GM21526 (cell line): ENCODE results near the gene ALOX5.

Source experiments
- ATAC-seq: cut with Tn5 transposase; IDR thresholded peaks from one replicate; pipeline ENCODE4 v1.9.1; 2021; ENCODE audit warnings: moderate library complexity; ENCODE audit not compliant: unreplicated experiment, low FRiP score

Gene ALOX5

DNA sequence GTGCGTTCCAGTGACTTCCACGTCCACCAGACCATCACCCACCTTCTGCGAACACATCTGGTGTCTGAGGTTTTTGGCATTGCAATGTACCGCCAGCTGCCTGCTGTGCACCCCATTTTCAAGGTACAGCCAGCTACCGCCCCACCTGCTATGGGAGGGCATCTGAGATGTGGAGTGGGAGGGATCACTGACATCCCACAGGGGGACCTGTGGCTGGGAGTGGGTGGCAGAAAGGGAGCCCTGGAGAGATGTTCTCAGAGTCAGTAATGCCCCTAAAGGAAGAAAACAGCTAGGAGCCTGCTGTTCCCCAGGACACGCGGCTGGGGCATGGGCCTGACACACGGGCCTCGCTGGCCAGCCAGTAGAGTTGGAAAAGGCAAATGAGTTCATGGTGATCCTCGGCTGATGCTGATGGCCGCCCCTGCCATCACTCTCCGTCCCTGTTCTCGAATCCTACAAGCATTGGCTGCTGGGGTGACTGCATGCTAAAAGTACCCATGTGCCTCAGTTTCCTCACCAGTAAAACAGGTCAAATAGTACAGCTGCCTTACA lies 66.6 kb downstream of the ALOX5 start:
- no peak for ATAC-seq

DNA sequence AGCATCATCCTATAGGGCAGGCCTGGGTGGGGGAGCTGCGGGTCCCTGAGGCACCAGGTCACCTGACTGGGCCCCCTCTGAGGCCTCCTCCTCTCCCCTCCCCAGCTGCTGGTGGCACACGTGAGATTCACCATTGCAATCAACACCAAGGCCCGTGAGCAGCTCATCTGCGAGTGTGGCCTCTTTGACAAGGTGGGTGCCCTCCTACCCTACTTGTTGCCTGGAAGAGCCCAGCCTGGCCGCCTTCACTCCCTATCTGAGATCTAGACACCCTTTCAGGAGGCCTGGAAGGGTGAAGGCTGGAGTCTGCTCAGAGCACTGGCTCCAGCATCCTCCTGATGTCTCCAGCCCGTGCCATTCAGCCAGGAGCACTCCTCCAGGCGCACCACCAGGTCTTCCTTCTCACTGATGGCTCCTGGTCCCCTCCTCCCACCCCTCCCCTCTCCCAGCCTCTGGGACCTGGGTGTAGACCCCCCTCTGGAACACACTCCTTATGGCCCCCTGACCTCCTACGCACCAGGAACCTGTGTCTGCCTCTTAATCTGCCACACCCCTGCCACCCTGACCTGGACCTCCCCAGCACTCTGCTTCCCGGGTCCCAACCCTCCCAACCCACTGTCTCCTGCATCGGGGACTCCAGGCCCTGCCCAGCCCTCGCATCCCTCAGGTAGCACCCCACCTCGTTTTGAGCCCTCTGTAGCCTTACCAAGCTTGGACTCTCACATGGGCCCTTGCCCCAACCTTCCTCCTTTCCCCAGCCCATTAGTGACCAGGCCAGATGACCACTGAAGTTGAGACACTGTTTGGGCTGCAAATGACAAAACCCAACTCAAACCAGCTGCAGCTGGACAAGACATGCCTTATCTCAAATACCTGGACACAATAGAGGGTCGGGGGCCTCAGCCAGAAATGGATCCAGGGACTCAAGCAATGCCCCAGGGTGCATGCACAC lies 67.5 kb downstream of the ALOX5 start:
- no peak for ATAC-seq

DNA sequence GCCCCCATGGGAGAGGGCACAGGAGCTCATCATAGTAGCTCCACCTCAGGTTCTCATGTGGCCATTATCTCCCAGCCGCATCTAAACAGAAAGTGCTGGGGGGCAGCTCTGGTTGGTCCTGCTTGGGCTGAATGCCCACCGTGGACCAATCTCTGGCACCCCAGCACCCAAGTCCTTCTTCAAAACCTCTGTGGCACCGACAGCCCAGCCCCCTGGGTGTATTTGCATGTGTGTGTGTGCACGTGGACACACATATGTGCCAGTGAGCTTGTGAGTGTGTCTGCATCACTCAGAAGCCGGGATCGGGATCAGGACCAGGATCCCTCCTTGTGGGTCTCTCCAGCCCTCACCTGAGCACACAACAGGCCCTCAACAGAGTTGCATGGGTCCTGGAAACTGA lies 68.2 kb downstream of the ALOX5 start:
- no peak for ATAC-seq

DNA sequence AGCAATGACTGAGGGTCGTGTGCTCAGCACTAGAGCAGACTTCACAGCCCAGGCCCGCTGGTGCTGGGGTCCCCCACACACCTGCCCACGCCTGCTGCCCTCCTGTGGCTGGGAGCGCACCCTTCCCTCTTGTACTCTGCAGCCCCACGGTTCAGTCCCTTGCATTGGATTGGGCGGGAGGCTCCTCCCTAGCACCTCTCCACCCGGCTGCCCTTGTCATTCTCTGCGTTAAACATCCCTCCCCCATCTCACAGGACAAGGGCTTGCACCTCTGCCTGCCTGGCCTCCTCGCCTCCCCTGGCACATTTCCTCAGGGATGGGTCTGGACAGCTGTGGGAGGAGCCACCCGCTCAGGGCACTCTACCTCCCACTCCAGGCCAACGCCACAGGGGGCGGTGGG lies 68.6 kb downstream of the ALOX5 start:
- no peak for ATAC-seq

DNA sequence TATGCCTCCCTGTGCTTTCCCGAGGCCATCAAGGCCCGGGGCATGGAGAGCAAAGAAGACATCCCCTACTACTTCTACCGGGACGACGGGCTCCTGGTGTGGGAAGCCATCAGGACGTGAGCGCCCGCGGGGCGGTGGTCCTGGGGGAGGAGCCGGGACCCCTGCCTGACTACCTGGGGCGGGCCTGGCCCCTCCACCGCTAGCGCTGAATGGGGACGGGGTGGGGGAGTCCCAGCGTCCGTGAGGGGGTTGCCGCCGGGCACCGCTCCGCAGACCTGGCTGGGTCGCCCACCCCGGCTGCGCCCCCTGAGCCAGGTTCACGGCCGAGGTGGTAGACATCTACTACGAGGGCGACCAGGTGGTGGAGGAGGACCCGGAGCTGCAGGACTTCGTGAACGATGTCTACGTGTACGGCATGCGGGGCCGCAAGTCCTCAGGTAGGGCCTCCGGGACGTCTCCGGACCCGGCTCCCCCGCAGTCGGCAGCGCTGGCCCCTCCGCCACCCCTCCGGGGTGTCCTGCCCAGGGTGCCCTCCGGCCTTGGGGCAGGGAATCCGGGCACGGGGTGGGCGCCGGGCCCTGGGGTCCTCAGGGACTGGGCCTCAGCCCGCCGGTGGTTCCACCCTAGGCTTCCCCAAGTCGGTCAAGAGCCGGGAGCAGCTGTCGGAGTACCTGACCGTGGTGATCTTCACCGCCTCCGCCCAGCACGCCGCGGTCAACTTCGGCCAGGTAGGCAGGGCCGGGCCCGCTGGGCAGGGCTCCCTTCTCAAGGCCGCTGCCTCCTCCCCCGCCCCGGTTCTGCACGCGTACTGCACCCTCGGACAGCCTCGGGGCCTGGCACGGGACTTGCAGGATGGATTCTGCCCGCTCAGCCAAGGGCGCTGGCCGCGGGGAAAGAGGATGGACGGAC lies 69.3 kb downstream of the ALOX5 start:
- ATAC-seq = no peak

DNA sequence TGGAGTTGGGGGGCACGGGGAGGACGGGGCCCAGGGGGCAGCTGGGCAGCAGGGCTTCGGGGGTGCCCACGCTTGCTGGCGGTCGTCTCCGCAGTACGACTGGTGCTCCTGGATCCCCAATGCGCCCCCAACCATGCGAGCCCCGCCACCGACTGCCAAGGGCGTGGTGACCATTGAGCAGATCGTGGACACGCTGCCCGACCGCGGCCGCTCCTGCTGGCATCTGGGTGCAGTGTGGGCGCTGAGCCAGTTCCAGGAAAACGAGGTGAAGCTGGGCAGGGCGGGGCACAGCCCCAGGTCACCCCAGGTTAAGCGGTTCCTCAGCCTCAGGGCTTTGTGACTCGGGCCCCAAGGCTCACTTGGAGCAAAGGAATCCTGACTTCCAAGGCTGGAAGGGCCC lies 70.0 kb downstream of the ALOX5 start:
- ATAC-seq = no peak

DNA sequence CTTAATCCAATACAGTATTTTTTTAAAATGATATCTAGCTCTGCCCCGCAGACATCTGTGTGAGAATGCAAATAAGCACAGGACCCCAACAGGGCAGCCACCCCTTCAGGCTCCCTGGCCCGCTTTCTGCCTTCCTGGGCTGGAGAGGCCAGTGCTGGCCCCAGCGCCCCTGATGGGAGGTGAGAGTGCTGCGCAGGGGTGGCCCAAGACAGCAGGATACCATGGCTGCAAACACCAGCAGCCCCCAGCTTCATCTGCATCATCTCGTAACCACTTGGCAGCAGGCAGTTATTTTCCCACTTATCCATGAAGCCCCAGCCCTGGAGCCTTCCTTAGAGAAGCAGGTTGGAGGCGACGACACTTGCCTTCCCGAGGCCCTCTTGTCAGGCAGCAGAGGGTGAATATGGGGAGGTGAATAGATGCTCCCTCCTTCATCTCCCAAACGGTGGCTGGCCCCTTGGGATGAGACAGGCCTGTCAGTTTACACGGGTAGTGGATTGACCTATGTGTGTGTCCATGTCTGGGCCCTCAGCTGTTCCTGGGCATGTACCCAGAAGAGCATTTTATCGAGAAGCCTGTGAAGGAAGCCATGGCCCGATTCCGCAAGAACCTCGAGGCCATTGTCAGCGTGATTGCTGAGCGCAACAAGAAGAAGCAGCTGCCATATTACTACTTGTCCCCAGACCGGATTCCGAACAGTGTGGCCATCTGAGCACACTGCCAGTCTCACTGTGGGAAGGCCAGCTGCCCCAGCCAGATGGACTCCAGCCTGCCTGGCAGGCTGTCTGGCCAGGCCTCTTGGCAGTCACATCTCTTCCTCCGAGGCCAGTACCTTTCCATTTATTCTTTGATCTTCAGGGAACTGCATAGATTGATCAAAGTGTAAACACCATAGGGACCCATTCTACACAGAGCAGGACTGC lies 71.2 kb downstream of the ALOX5 start:
- no peak for ATAC-seq

DNA sequence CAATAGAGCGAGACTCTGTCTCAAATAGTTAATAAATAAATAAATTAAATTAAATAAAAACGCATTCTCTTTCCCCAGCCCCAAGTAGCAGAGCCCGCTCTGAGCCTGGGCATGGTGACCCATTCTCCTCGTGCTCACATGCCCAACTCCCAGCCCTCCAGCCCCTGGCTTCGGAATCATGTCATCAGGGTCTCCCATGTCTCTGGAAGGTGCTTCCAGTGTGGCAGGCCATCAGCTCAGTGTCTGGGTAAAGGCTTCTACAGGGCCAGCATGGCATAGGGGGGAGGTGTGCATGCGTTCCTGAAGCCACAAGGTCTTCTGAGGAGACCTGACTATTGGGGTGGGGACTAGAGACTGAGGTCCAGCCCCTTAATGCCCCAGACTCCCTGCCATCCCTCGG lies 72.8 kb downstream of the ALOX5 start:
- ATAC-seq = no peak

DNA sequence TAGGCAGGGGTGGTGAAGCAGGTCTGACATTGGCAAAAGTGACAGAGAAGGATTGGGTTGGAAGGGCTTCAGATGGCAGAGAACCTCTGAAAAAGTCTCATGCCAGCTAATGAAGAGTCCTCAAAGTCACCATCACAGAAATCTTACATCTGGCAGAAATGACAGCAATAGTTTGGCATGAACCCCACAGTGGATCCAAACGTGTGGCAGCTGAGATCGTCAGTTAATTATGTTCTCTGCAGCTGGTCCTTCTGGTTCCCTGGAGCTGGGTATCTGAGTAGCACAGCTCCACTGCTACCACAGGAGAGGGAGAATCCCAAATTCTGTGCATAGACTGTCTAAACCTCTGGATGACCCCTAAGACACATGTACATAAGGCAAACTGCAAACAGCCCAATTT lies 73.4 kb downstream of the ALOX5 start:
- no peak for ATAC-seq

DNA sequence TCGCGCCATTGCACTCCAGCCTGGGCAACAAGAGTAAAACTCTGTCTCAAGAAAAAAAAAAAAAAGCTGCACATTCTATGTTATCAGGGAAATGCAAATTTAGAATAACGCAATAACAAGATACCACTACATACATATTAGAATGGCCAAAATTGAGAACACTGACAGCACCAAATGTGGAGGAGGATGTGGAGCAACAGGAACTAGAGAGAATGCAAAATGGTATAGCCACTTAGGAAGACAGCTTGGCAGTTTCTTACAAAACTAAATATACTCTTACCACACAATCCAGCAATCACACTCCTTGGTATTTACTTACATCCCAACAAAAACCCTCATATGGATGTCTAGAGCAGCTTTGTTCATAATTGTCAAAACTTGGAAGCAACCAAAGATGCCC lies 76.8 kb downstream of the ALOX5 start:
- no peak for ATAC-seq

DNA sequence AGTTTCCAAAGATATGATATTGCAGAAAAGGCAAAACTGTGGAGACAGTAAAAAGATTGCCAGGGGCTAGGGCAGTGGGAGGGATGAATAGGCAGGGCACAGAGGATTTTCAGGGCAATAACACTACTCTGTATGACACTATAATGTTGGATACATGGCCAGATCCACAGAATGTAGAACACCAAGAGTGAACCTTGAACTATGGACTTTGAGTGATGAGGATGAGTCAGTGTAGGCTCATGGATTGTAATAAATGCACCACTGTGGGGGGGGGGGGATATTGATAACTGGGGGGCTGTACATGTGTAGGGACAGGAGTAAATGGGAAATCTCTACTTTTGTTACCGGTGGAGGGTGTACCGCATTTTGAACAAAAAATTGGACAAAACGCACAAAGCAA lies 77.4 kb downstream of the ALOX5 start:
- no peak for ATAC-seq

DNA sequence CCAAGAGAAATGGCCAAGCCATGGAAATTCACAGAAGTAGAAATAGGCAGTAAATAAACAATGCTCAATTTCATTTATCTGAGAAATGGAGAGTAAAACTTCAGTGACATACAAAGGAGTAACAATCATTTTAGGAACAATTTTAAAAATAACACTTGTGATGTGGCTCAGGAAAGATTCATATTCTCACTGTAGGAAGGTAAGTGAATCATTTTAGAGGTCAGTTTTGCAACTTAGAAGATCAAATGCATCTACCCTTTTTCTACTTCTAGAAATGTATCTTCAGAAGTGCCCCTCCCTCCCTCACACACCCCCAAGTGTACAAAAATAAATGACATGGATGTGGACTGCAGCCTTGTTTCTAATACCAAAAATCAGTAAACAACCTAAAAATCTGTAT lies 78.3 kb downstream of the ALOX5 start:
- no peak for ATAC-seq

DNA sequence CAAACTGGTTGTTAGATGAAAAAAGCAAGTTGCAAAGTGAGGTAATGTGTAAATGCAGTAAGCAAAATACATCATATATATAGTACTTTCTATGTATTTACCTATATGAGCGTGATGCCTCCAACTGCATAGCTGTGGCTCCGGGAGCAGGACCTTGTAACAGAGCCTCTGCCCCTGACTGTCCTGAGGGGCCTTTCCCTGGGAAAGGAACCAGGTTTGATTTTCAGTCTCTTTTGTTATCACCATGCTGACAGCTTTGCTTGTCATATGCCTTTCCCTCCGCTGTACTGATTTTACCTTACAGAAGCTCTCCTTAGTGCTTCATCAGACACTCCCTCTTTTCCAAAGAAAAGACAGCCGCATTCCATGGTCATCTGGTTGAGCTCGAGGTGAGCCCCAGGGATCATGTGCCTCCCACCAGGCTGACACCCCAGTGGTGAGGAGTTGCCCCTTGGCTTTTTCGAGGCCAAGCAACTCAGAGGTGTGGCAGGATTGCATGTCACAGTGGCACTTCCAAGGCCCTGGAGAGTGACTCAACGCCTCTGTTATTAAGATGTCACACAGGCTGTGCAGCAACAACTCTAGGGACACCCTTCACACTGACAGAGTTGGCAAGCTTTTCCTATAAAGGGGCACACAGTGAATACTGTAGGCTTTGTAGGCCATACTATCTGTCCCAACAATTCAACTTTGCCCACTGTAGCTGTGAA lies 78.9 kb downstream of the ALOX5 start:
- ATAC-seq = no peak

DNA sequence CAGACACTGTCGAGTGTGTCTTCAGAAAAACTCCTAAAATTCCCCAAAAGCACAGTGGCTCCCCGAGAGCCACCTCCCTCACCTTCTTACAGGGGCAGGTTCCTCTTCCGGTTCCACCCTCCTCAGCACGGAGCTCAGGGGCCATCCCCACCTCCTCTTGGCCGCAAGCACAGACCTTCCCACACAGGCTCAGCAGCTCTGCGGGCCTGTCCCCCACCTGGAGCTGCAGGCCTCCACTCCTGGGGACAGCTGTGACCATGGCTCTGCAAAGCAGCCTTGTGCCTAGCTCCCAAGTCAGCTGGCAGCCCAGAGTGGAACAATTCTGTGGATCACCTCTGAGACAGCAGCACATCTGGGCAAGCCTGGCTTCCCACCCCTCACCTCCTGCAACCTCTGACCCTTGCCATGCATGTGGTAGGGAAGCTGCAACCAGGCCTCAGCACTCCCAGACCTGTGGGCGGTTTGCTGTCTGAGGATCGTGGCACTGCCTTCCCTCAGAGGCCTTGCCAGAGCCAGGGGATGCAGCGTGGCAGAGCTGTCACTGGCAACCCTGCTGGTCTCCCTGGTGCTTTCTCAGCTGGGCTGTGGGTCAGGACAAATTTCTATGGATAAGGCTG lies 79.7 kb downstream of the ALOX5 start:
- peak; percentile 47 for ATAC-seq

DNA sequence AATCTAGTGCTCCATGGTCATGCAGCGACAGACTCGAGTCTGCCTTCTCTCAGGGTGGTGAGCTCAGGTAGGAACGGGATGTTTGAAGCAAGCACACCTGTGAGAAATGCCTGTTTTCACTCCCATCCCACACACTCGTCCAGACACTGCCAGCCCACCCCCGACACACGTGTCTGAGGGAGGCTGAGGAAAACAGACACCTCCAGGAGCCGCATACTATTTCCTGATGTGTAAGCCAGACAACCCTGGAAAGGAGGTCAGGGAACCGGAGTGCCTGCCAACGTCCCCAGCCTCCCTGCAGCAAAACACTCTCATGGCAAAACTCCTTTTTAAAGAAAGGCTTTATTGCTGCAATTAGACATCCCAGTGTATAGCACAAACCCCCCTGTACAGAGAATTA lies 80.2 kb downstream of the ALOX5 start:
- ATAC-seq = no peak

DNA sequence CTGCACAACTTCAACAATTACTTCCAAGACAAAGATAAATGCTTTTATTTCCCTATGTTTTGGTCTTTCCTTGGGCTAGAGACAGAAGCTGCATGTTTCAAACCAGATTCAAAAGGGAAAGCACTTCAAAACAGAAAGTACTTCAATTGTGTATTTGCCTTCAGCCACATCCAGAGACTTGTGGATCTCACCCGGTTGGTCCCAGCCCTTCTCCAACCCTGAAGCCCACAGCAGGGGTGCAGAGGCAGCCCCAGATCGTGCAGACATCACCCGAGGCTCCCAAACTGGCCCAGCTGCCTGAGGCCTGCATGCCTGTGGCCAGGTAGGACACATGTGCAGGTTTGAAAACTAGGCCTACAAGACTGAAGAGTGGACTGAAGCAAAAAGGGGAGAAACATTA lies 80.8 kb downstream of the ALOX5 start:
- no peak for ATAC-seq

DNA sequence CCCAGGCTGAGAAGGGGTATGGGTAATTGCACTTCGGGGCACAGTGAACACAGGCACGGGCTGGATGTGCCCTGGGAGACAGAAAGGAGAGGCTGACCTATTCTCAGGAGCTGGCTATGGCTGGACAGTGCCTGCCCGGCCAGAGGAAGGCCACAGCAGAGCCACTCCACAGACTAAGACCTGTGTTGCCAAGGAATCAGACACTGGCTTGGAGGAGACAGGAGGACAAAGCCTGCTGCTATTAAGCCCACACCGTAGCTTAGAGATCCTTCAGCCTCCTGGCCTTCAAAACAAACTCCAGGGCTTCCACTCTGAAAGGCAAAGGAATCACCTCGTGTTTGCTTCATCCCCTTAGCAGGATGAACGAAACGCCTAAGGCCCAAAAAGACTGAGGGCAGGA lies 82.2 kb downstream of the ALOX5 start:
- ATAC-seq = no peak

DNA sequence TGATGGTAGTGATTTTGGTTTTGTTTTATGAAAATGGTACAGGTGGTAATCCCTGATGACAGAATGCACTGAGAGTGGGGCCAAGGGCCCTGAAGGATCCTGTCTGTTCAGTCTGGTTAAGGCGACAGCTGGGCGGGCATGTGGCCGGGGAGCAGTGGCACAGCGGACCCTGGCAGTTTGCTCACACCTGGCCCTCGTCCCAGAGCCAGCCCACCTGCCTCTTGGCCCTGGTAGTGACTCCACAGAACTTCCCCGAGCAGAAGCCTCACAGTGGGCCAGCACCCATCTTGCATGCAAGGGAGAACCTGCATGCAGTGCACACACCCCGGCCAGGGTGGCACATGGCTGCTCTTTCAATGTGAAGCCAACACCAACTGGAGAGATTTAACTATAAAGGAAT lies 82.8 kb downstream of the ALOX5 start:
- ATAC-seq = no peak

DNA sequence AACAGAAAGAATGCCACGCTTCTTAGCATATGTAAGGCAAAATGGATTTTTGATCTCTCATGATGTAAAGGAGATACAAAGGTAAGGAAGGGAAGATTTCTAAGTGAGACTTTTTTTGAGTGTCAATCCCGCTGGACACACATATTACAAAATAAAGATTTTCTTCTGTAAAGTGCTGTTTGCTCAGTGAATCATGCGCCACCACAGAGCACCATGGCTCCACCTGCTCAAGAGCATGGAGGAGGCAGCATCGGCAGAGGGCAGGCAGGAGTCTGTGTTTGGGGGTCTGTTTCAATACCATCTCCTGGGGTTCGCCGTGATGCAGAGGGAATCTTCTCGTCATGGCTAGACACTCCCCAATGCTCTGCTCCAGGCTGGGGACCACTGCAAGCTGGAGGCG lies 83.5 kb downstream of the ALOX5 start:
- no peak for ATAC-seq
